Activated CD8-positive, alpha-beta T cell treated with anti-CD3 and anti-CD28 coated beads for 36 hours (primary cell): ENCODE results near the gene TRMT2A. TPM values are rescaled to one million over a fixed set of nuclear protein-coding genes. Genes with fewer than 3 reads are reported as not detected.

Source experiments
- ATAC-seq: fragments of 200-7000 bp; cut with Tn5 transposase; one replicate; pipeline ENCODE4 v1.10.0; 2021; ENCODE audit warnings: mild to moderate bottlenecking, moderate library complexity
- CTCF ChIA-PET: fragments of 350-600 bp; sonication (Branson Sonifier 250); formaldehyde crosslinking; loops from one replicate; lab custom pipeline; 2021; ENCODE audit warnings: antibody characterized with exemption; lab: Charles Lee
- POLR2A ChIA-PET: fragments of 350-600 bp; sonication (Branson Sonifier 250); formaldehyde crosslinking; loops from one replicate; lab custom pipeline; 2021; ENCODE audit warnings: antibody characterized with exemption; lab: Charles Lee
- DNase-seq: peaks from one replicate; pipeline ENCODE4 v3.0.0-alpha.2; 2020
- H3K27ac Mint-ChIP-seq: one replicate; pipeline ENCODE4 v1.8.0; 2021; ENCODE audit warnings: mild to moderate bottlenecking, mixed read lengths
- H3K27me3 Mint-ChIP-seq: one replicate; pipeline ENCODE4 v1.8.0; 2021; ENCODE audit warnings: mixed read lengths
- H3K36me3 Mint-ChIP-seq: one replicate; pipeline ENCODE4 v1.8.0; 2021; ENCODE audit warnings: low read depth, mixed read lengths
- H3K4me1 Mint-ChIP-seq: one replicate; pipeline ENCODE4 v1.8.0; 2021; ENCODE audit warnings: low read depth, mixed read lengths
- H3K4me3 Mint-ChIP-seq: one replicate; pipeline ENCODE4 v1.8.0; 2021; ENCODE audit warnings: mild to moderate bottlenecking, moderate library complexity, mixed read lengths
- H3K9me3 Mint-ChIP-seq: one replicate; pipeline ENCODE4 v1.8.0; 2021; ENCODE audit warnings: mixed read lengths
- CTCF ChIP-seq: fragments of 200-600 bp; IDR thresholded peaks from one replicate; pipeline ENCODE4 v1.8.0; 2022; ENCODE audit warnings: antibody characterized with exemption, mild to moderate bottlenecking
- intact Hi-C: fragments of 100-400 bp; cut with micrococcal nuclease; formaldehyde crosslinking; loops from one replicate; pipeline ENCODE4 v1.10.0; 2022
- total RNA-seq, 2 experiments: library from RNA; stranded (reverse); gene quantifications; one replicate each; pipeline ENCODE4 v1.2.3, GENCODE V29; 2021

TRMT2A gene
- total RNA-seq, 2 experiments from 2014 or later = 101 to 105 TPM

- Mint-ChIP-seq H3K27me3 (no peaks in the 10 kb centered on the region), H3K4me3 (no peak overlapping the region), H3K36me3 (peaks cover 3% of the 10 kb centered on the region), H3K9me3 (no peaks in the 10 kb centered on the region), H3K4me1 (peaks cover 37% of the 10 kb centered on the region), H3K27ac (no peak overlapping the region)
- ATAC-seq (no peak), DNase-seq (no peak)
- intact Hi-C loops = no loop called here
- no peak for TF ChIP-seq CTCF
- ChIA-PET POLR2A (interaction anchor here (1.8 kb wide), 1 partner anchor 13 kb away, joined by 4 read pairs; no protein-coding TSS in a partner anchor), CTCF (no interaction called here)
These were observed 19.5 kb upstream of the TRMT2A start for GRCh38 chr22:20136603-20136873.

GRCh38 chr22:20135806-20136602, 19.0 kb upstream of the TRMT2A start:
- intact Hi-C loops = no loop called here
- CTCF ChIA-PET = no interaction called here
- no peak for TF ChIP-seq CTCF
- no peaks in the 10 kb centered on the region for H3K9me3 Mint-ChIP-seq
- H3K4me1 Mint-ChIP-seq = peaks cover 37% of the 10 kb centered on the region
- H3K27me3 Mint-ChIP-seq = no peaks in the 10 kb centered on the region
- no peak for DNase-seq
- H3K36me3 Mint-ChIP-seq = peaks cover 3% of the 10 kb centered on the region
- H3K4me3 Mint-ChIP-seq = no peak overlapping the region
- POLR2A ChIA-PET = interaction anchor here (0.9 to 1.8 kb wide), 3 partner anchors 9 to 18 kb away, joined by 3 to 6 read pairs (median 4); no protein-coding TSS in a partner anchor
- no peak overlapping the region for H3K27ac Mint-ChIP-seq
- no peak for ATAC-seq

DNA sequence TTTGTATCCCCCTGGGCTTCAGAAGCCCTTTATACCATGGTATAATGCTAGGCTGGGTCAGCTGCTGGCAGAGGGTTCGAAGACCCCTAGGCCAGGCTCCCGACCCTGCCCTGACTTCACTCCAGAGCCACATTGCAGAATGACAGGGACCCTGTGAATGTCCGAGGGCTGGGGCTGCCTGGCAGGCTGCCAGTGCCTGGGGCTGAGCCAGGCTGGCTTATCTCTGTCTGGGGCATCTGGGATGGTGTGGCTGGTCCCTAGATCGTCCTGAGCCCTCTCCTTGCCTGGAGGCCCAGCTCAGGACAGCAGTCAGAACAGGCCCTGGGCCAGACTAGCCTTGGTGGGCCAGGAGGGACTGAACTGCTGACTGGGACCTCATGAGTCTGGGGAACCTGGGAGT, 18.2 kb upstream of the TRMT2A start:
- intact Hi-C loops = no loop called here
- ChIA-PET CTCF (no interaction called here), POLR2A (interaction anchor here (0.6 to 1.6 kb wide), 3 partner anchors 8 to 405 kb away, joined by 3 to 6 read pairs (median 3); no protein-coding TSS in a partner anchor)
- no peaks in the 10 kb centered on the region for H3K9me3 Mint-ChIP-seq
- H3K4me1 Mint-ChIP-seq = peaks cover 37% of the 10 kb centered on the region
- no peak for TF ChIP-seq CTCF
- H3K27me3 Mint-ChIP-seq = no peaks in the 10 kb centered on the region
- no peak overlapping the region for H3K27ac Mint-ChIP-seq
- H3K36me3 Mint-ChIP-seq = peaks cover 3% of the 10 kb centered on the region
- no peak for ATAC-seq
- no peak for DNase-seq
- no peak overlapping the region for H3K4me3 Mint-ChIP-seq

DNA sequence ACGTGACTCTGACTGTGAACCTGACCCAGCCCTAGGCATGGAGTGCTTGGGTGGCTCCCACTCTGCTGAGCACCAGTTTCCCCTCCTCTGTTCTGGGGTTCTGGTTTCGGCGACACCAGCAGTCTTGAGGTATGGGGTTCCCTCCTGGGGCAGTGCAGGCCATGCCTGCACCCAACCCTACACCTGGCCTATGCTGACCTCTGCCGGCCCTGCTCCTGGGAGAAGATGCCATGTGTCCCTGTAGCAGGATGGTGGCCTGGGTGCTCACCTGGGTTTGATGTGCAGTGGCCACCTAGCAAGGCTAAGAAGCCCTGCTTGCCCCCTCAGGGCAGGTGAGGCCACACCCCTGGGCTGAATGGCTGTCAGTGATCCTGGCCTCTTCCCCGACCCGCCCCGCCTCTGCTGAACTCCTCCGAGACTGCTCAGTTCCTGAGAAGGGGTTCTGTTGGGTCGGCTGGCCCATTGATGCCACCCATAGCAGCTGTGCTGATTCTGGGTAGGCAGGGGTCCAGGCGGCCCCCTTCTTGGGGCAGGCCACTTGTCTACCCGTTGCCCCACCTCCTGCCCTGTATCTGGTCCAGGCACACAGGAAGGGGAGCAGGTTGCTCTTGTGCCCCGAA, 17.0 kb upstream of the TRMT2A start:
- POLR2A ChIA-PET = interaction anchor here (0.7 kb wide), 1 partner anchor 26 kb away, joined by 3 read pairs; no protein-coding TSS in a partner anchor
- Mint-ChIP-seq H3K27me3 (no peaks in the 10 kb centered on the region), H3K9me3 (no peaks in the 10 kb centered on the region), H3K4me1 (peaks cover 45% of the 10 kb centered on the region), H3K27ac (no peak overlapping the region), H3K4me3 (peak overlapping the region; percentile 72), H3K36me3 (no peaks in the 10 kb centered on the region)
- ATAC-seq (no peak), DNase-seq (no peak)
- CTCF ChIA-PET = no interaction called here
- intact Hi-C loops = no loop called here
- no peak for TF ChIP-seq CTCF

DNA sequence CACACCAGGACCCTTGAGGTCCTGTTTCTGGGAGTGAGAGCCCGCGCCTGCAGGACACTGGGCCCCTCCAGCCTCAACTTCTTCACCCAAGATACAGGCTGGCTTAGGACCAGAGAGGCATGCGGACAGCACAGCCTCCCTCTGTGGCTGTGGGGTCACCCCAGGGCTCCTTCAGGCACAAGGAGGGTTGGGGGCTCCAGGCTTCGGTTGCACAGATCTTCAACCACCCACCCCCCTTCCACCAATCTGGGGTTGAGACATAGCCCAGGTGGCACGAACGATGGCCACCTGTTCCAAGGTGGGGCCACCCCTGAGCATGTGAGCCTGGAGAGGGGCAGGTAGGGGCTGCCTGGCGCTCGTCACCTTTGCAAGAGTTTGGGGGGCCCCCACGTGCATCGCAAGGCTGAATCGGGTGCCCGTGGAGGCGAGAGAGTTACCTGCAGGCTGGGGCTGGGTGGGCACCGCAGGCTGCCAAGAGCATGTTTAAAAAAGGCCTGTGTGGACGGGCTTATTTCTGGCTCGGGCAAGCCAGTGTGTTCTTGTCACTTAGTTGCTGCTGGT, 15.7 kb upstream of the TRMT2A start:
- Mint-ChIP-seq H3K9me3 (no peaks in the 10 kb centered on the region), H3K36me3 (peaks cover 5% of the 10 kb centered on the region), H3K4me1 (peaks cover 53% of the 10 kb centered on the region), H3K27ac (no peak overlapping the region), H3K4me3 (peak overlapping the region; percentile 72), H3K27me3 (no peaks in the 10 kb centered on the region)
- no peak for DNase-seq
- CTCF ChIA-PET = no interaction called here
- intact Hi-C loops = no loop called here
- ATAC-seq = no peak
- no peak for TF ChIP-seq CTCF
- POLR2A ChIA-PET = no interaction called here
